HCT116 (cell line): ENCODE results near the gene THOC2. TPM values are rescaled to one million over a fixed set of nuclear protein-coding genes. Genes with fewer than 3 reads are reported as not detected.

ENCODE experiments used
- ATAC-seq: fragments of 200-7000 bp; cut with Tn5 transposase; 2 replicates; pipeline ENCODE4 v1.9.1; 2020; ENCODE audit warnings: mild to moderate bottlenecking, moderate library complexity
- BruUV-seq: library from RNA; stranded (reverse); fragments of 400-500 nt; replicated peaks from 2 replicates; lab custom pipeline; 2021; lab: Mats Ljungman, UMichigan
- CTCF ChIA-PET: fragments of 300-600 bp; sonication (Branson Sonifier 250); formaldehyde crosslinking; loops from one replicate; lab custom pipeline; 2021; ENCODE audit warnings: antibody characterized with exemption; lab: Charles Lee
- POLR2A ChIA-PET: fragments of 300-600, 350-600 bp; sonication (Branson Sonifier 250); formaldehyde crosslinking; loops from one replicate; lab custom pipeline; 2021; ENCODE audit warnings: antibody characterized with exemption; lab: Charles Lee
- RAD21 ChIA-PET, 2 experiments: fragments of 300-600 bp; sonication (Branson Sonifier 250); formaldehyde crosslinking; loops; one replicate each; lab custom pipeline; 2023; ENCODE audit warnings: low total read pairs in 2 of 2; ENCODE audit not compliant: uncharacterized antibody in 2 of 2, unreplicated experiment in 2 of 2, low non-redundant PET in 1 of 2; lab: Charles Lee
- DNase-seq: peaks from one replicate; pipeline ENCODE4 v3.0.0-alpha.2; 2010; ENCODE audit warnings: low read depth, low spot score
- H2AFZ ChIP-seq: fragments of 200-600 bp; shearing (Covaris generic), sonication (generic); 2 replicates; pipeline ENCODE4 v1.6.1; 2017; ENCODE audit warnings: low read depth, mixed run types, mixed read lengths, antibody characterized with exemption, low read length; ENCODE audit not compliant: poor library complexity, severe bottlenecking
- H3K27ac ChIP-seq: 2 replicates; pipeline ENCODE4 v1.5.1; 2012; ENCODE audit warnings: low read depth, low read length
- H3K27me3 ChIP-seq: fragments of 200-600 bp; sonication (generic); 2 replicates; pipeline ENCODE4 v1.6.1; 2016; ENCODE audit warnings: mixed run types, low read length, mixed read lengths; ENCODE audit not compliant: insufficient read depth
- H3K36me3 ChIP-seq, 2 experiments: fragments of 200-500 bp in 1 of 2; fragments of 200-600 bp in 1 of 2; sonication (Bioruptor generic) in 1 of 2; sonication (generic) in 1 of 2; 2 replicates each; pipeline versions ENCODE4 v1.5.1 to v1.6.1; 2014 to 2016; ENCODE audit warnings: low read length in 2 of 2, inconsistent platforms in 1 of 2, mixed read lengths in 1 of 2, mixed run types in 1 of 2; ENCODE audit not compliant: insufficient read depth in 2 of 2, control insufficient read depth in 1 of 2
- H3K4me1 ChIP-seq, 2 experiments: fragments of 200-600 bp in 1 of 2; sonication (generic) in 1 of 2; 2 replicates each; pipeline versions ENCODE4 v1.5.1 to v1.6.1; 2012 to 2017; ENCODE audit warnings: low read length in 2 of 2, inconsistent platforms in 1 of 2, mild to moderate bottlenecking in 1 of 2, mixed read lengths in 1 of 2, mixed run types in 1 of 2, moderate library complexity in 1 of 2; ENCODE audit not compliant: insufficient read depth in 2 of 2, control insufficient read depth in 1 of 2
- H3K4me2 ChIP-seq: fragments of 200-600 bp; sonication (generic); 2 replicates; pipeline ENCODE4 v1.6.1; 2017; ENCODE audit warnings: mixed run types, low read length, mixed read lengths
- H3K4me3 ChIP-seq, 2 experiments: fragments of 200-600 bp in 1 of 2; sonication (generic) in 1 of 2; replicated peaks in 1 of 2; 2 replicates each; pipeline ENCODE4 v1.5.1; 2011 to 2016; ENCODE audit warnings: low read length in 2 of 2, control low read depth in 1 of 2, low read depth in 1 of 2, mild to moderate bottlenecking in 1 of 2, mixed read lengths in 1 of 2, mixed run types in 1 of 2
- H3K79me2 ChIP-seq: fragments of 200-600 bp; sonication (generic); 2 replicates; pipeline ENCODE4 v1.6.1; 2017; ENCODE audit warnings: mild to moderate bottlenecking, mixed run types, low read length, moderate library complexity, mixed read lengths; ENCODE audit not compliant: insufficient read depth
- H3K9ac ChIP-seq: fragments of 200-600 bp; sonication (generic); 2 replicates; pipeline ENCODE4 v1.6.1; 2016; ENCODE audit warnings: low read length, mixed read lengths
- H3K9me2 ChIP-seq: fragments of 200-600 bp; sonication (generic), shearing (Covaris generic); 2 replicates; pipeline ENCODE4 v1.6.1; 2017; ENCODE audit warnings: mixed run types, mild to moderate bottlenecking, moderate library complexity; ENCODE audit not compliant: insufficient read depth
- H3K9me3 ChIP-seq, 2 experiments: fragments of 200-500 bp in 1 of 2; fragments of 200-600 bp in 1 of 2; sonication (Bioruptor generic) in 1 of 2; sonication (generic) in 1 of 2; 2 replicates each; pipeline ENCODE4 v1.6.1; 2014 to 2017; ENCODE audit warnings: low read length in 2 of 2, mixed read lengths in 2 of 2, inconsistent platforms in 1 of 2, low read depth in 1 of 2, mild to moderate bottlenecking in 1 of 2, mixed run types in 1 of 2, moderate library complexity in 1 of 2; ENCODE audit not compliant: control insufficient read depth in 1 of 2, insufficient read depth in 1 of 2
- H4K20me1 ChIP-seq: fragments of 200-600 bp; sonication (generic), shearing (Covaris generic); 2 replicates; pipeline ENCODE4 v1.6.1; 2017; ENCODE audit warnings: mixed run types, mild to moderate bottlenecking, moderate library complexity; ENCODE audit not compliant: insufficient read depth
- ATF3 ChIP-seq: IDR thresholded peaks from 2 replicates; pipeline ENCODE4 v1.6.1; 2012
- EZH2 ChIP-seq: fragments of 200-600 bp; sonication (generic); IDR thresholded peaks from 2 replicates; pipeline ENCODE4 v1.6.1; 2017; ENCODE audit warnings: antibody characterized with exemption, mixed run types
- FOSL1 ChIP-seq: IDR thresholded peaks from 2 replicates; pipeline ENCODE4 v1.6.1; 2012; ENCODE audit warnings: low read depth
- REST ChIP-seq: IDR thresholded peaks from 2 replicates; pipeline ENCODE4 v1.6.1; 2012; ENCODE audit warnings: low read depth
- SIN3A ChIP-seq: IDR thresholded peaks from 2 replicates; pipeline ENCODE4 v1.6.1; 2012; ENCODE audit warnings: low read depth
- SP1 ChIP-seq: IDR thresholded peaks from 2 replicates; pipeline ENCODE4 v1.6.1; 2012; ENCODE audit warnings: low read depth
- SRF ChIP-seq: IDR thresholded peaks from 2 replicates; pipeline ENCODE4 v1.6.1; 2012; ENCODE audit warnings: low read depth
- TCF7L2 ChIP-seq: IDR thresholded peaks from 2 replicates; pipeline ENCODE4 v1.7.0; 2011; ENCODE audit warnings: borderline replicate concordance, inconsistent platforms; ENCODE audit not compliant: insufficient read depth, insufficient read length; ENCODE audit errors: extremely low read depth
- ZBTB33 ChIP-seq: IDR thresholded peaks from 2 replicates; pipeline ENCODE4 v1.6.1; 2011; ENCODE audit warnings: mild to moderate bottlenecking, low read length, moderate library complexity; ENCODE audit not compliant: insufficient replicate concordance; ENCODE audit errors: extremely low read depth
- ZNF274 ChIP-seq: fragments of 200-500 bp; sonication (Bioruptor generic); IDR thresholded peaks from 2 replicates; pipeline ENCODE4 v1.6.1; 2014; ENCODE audit warnings: mild to moderate bottlenecking, low read depth, low read length, inconsistent platforms
- intact Hi-C: fragments of 100-400 bp; cut with micrococcal nuclease; formaldehyde crosslinking; loops from 2 replicates; pipeline ENCODE4 v1.10.0; 2022
- total RNA-seq: library from RNA; stranded (reverse); gene quantifications from one replicate; pipeline ENCODE4 v1.2.1, GENCODE V29; 2021; ENCODE audit not compliant: unreplicated experiment

Gene THOC2
- total RNA-seq, 1 experiment from 2014 or later = 85.3 TPM

GRCh38 chrX:123738378-123738940 lies 5.6 kb upstream of the THOC2 start:
- H2AFZ ChIP-seq = no peak overlapping the region
- no peaks in the 10 kb centered on the region for H3K9me3 ChIP-seq
- no TSS peak for BruUV-seq
- H3K4me2 ChIP-seq = no peak overlapping the region
- no peak overlapping the region for H3K9ac ChIP-seq
- no peaks in the 10 kb centered on the region for H3K36me3 ChIP-seq
- no peaks in the 10 kb centered on the region for H4K20me1 ChIP-seq
- intact Hi-C loops = no loop called here
- H3K4me1 ChIP-seq = peaks cover 0 to 7% of the 10 kb centered on the region in 2 experiments; a peak in 2 of 4 replicates
- ChIA-PET POLR2A (no interaction called here), CTCF (interaction anchor here (1.2 kb wide), 1 partner anchor 39 kb away, joined by 3 read pairs; no protein-coding TSS in a partner anchor), RAD21 (no interaction called here)
- H3K27me3 ChIP-seq = no peaks in the 10 kb centered on the region
- H3K9me2 ChIP-seq = no peaks in the 10 kb centered on the region
- DNase-seq (no peak), ATAC-seq (no peak)
- TF ChIP-seq ATF3 = no peak
- TF ChIP-seq SRF = no peak
- TF ChIP-seq SIN3A = no peak
- no peaks in the 10 kb centered on the region for H3K79me2 ChIP-seq
- no peak overlapping the region for H3K27ac ChIP-seq
- no peak overlapping the region for H3K4me3 ChIP-seq

- Histone ChIP-seq H3K9me3 (no peaks in the 10 kb centered on the region), H3K36me3 (no peaks in the 10 kb centered on the region), H3K27ac (no peak overlapping the region), H3K9ac (no peak overlapping the region), H3K4me1 (peaks cover 0 to 16% of the 10 kb centered on the region in 2 experiments; a peak in 2 of 4 replicates), H4K20me1 (no peaks in the 10 kb centered on the region), H3K27me3 (no peaks in the 10 kb centered on the region), H3K9me2 (no peaks in the 10 kb centered on the region), H3K4me2 (no peak overlapping the region), H3K79me2 (peaks cover 14% of the 10 kb centered on the region), H3K4me3 (no peak overlapping the region), H2AFZ (no peak overlapping the region)
- ChIA-PET CTCF (interaction anchor here (0.6 kb wide), 1 partner anchor 285 kb away, joined by 3 read pairs; no protein-coding TSS in a partner anchor), POLR2A (no interaction called here), RAD21 (interaction anchor here in 1 of 2 experiments (0.6 kb wide), 1 partner anchor 123 kb away, joined by 3 read pairs; no protein-coding TSS in a partner anchor)
- intact Hi-C loops = no loop called here
- no peak for DNase-seq
- no TSS peak for BruUV-seq
- no peak for ATAC-seq
- TF ChIP-seq EZH2 = no peak
- TF ChIP-seq ZBTB33 = no peak
- TF ChIP-seq FOSL1 = no peak
- no peak for TF ChIP-seq TCF7L2
- no peak for TF ChIP-seq ZNF274
- no peak for TF ChIP-seq REST
- no peak for TF ChIP-seq ATF3
- no peak for TF ChIP-seq SP1
These were observed 3.6 kb upstream of the THOC2 start for GRCh38 chrX:123736333-123736921.
